H1 (cell line): Measurements from ENCODE around the gene NPAT. TPM values are rescaled to one million over a fixed set of nuclear protein-coding genes. Genes with fewer than 3 reads are reported as not detected.

Source experiments
- polyA plus RNA-seq, 7 experiments: library from polyadenylated mRNA; depleted of rRNA in 3 of 7; stranded (reverse) in 5 of 7; unstranded in 2 of 7; fragments of >200 nt in 5 of 7; fragments of 200-250 nt in 2 of 7; gene quantifications; 1 replicate in 5 of 7; 2 replicates in 1 of 7; 4 replicates in 1 of 7; pipeline versions ENCODE4 v1.2.1 to v1.2.3, GENCODE V29; 2011 to 2013; ENCODE audit warnings: missing spikeins in 2 of 7, mixed read lengths in 2 of 7
- total RNA-seq: library from RNA; stranded (reverse); fragmentation: NEBNext Ultra II Directional; extraction: Animal tissue kit (Norgen Biotek cat#: 25700); gene quantifications from 2 replicates; pipeline ENCODE4 v1.2.1, GENCODE V29; 2021
- TF ChIP-seq, protein P1 (sequence below): fragments of 300-600 bp; sonication (generic); IDR thresholded peaks from 2 replicates; pipeline ENCODE4 v1.7.1; 2012; ENCODE audit warnings: low read length, moderate library complexity, mild to moderate bottlenecking, inconsistent platforms; ENCODE audit not compliant: insufficient replicate concordance

NPAT gene
- total and polyA plus RNA-seq, 2 of the 8 experiments (the other 6 are each of a cell fraction or from before 2014, with no cell fraction given) = 4.6 to 23.4 TPM

DNA sequence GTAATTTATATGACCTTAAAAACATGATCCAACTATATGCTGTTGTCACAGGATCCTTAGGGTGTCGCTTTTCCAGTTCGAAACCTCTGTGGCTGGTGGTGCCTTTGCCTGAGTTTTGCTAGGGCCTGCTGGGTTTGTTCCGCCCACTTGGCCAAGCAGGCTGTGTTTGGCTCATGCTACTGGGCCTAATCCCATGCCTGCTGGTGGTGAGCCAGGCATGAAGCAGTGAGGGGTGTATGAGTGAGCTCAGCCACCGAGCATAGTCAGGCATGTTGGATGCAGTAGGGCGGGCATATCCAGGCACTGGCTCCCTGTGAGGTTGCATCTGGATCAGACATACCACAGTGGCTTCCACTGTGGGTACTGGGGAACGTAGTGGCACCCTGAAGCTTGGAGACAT is 16.3 kb downstream of the NPAT start (continued):
- TF ChIP-seq, protein P1, sequence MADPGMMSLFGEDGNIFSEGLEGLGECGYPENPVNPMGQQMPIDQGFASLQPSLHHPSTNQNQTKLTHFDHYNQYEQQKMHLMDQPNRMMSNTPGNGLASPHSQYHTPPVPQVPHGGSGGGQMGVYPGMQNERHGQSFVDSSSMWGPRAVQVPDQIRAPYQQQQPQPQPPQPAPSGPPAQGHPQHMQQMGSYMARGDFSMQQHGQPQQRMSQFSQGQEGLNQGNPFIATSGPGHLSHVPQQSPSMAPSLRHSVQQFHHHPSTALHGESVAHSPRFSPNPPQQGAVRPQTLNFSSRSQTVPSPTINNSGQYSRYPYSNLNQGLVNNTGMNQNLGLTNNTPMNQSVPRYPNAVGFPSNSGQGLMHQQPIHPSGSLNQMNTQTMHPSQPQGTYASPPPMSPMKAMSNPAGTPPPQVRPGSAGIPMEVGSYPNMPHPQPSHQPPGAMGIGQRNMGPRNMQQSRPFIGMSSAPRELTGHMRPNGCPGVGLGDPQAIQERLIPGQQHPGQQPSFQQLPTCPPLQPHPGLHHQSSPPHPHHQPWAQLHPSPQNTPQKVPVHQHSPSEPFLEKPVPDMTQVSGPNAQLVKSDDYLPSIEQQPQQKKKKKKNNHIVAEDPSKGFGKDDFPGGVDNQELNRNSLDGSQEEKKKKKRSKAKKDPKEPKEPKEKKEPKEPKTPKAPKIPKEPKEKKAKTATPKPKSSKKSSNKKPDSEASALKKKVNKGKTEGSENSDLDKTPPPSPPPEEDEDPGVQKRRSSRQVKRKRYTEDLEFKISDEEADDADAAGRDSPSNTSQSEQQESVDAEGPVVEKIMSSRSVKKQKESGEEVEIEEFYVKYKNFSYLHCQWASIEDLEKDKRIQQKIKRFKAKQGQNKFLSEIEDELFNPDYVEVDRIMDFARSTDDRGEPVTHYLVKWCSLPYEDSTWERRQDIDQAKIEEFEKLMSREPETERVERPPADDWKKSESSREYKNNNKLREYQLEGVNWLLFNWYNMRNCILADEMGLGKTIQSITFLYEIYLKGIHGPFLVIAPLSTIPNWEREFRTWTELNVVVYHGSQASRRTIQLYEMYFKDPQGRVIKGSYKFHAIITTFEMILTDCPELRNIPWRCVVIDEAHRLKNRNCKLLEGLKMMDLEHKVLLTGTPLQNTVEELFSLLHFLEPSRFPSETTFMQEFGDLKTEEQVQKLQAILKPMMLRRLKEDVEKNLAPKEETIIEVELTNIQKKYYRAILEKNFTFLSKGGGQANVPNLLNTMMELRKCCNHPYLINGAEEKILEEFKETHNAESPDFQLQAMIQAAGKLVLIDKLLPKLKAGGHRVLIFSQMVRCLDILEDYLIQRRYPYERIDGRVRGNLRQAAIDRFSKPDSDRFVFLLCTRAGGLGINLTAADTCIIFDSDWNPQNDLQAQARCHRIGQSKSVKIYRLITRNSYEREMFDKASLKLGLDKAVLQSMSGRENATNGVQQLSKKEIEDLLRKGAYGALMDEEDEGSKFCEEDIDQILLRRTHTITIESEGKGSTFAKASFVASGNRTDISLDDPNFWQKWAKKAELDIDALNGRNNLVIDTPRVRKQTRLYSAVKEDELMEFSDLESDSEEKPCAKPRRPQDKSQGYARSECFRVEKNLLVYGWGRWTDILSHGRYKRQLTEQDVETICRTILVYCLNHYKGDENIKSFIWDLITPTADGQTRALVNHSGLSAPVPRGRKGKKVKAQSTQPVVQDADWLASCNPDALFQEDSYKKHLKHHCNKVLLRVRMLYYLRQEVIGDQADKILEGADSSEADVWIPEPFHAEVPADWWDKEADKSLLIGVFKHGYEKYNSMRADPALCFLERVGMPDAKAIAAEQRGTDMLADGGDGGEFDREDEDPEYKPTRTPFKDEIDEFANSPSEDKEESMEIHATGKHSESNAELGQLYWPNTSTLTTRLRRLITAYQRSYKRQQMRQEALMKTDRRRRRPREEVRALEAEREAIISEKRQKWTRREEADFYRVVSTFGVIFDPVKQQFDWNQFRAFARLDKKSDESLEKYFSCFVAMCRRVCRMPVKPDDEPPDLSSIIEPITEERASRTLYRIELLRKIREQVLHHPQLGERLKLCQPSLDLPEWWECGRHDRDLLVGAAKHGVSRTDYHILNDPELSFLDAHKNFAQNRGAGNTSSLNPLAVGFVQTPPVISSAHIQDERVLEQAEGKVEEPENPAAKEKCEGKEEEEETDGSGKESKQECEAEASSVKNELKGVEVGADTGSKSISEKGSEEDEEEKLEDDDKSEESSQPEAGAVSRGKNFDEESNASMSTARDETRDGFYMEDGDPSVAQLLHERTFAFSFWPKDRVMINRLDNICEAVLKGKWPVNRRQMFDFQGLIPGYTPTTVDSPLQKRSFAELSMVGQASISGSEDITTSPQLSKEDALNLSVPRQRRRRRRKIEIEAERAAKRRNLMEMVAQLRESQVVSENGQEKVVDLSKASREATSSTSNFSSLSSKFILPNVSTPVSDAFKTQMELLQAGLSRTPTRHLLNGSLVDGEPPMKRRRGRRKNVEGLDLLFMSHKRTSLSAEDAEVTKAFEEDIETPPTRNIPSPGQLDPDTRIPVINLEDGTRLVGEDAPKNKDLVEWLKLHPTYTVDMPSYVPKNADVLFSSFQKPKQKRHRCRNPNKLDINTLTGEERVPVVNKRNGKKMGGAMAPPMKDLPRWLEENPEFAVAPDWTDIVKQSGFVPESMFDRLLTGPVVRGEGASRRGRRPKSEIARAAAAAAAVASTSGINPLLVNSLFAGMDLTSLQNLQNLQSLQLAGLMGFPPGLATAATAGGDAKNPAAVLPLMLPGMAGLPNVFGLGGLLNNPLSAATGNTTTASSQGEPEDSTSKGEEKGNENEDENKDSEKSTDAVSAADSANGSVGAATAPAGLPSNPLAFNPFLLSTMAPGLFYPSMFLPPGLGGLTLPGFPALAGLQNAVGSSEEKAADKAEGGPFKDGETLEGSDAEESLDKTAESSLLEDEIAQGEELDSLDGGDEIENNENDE = no peak
